HAP-1 (cell line): ENCODE results near the gene RYK.

Experiments
- DNase-seq, 2 experiments: peaks; one replicate each; pipeline ENCODE4 v3.0.0-alpha.2; 2016 to 2020; ENCODE audit warnings: low spot score in 2 of 2
- H3K27me3 ChIP-seq: fragments of 250-450 bp; sonication (Bioruptor Pico); 2 replicates; pipeline ENCODE4 v1.5.1; 2020; ENCODE audit warnings: low read depth, mild to moderate bottlenecking, moderate library complexity
- H3K36me3 ChIP-seq: fragments of 250-450 bp; sonication (Bioruptor Pico); replicated peaks from 2 replicates; pipeline ENCODE4 v1.5.1; 2020; ENCODE audit warnings: mild to moderate bottlenecking
- H3K4me1 ChIP-seq: fragments of 250-450 bp; sonication (Bioruptor Pico); 2 replicates; pipeline ENCODE4 v1.5.1; 2020; ENCODE audit warnings: mild to moderate bottlenecking
- H3K4me3 ChIP-seq: fragments of 250-450 bp; sonication (Bioruptor Pico); 2 replicates; pipeline ENCODE4 v1.5.1; 2020; ENCODE audit warnings: mild to moderate bottlenecking, moderate library complexity
- H3K9me3 ChIP-seq: fragments of 250-450 bp; sonication (Bioruptor Pico); 2 replicates; pipeline ENCODE4 v1.5.1; 2020; ENCODE audit warnings: mild to moderate bottlenecking, moderate library complexity
- in situ Hi-C: fragments of 300-500 bp; cut with MboI; formaldehyde crosslinking; loops from 3 replicates; pipeline ENCODE4 v1.14.3; 2020; ENCODE audit warnings: low sequenced_read_pairs, inconsistent platforms, mixed read lengths

Gene RYK

DNA sequence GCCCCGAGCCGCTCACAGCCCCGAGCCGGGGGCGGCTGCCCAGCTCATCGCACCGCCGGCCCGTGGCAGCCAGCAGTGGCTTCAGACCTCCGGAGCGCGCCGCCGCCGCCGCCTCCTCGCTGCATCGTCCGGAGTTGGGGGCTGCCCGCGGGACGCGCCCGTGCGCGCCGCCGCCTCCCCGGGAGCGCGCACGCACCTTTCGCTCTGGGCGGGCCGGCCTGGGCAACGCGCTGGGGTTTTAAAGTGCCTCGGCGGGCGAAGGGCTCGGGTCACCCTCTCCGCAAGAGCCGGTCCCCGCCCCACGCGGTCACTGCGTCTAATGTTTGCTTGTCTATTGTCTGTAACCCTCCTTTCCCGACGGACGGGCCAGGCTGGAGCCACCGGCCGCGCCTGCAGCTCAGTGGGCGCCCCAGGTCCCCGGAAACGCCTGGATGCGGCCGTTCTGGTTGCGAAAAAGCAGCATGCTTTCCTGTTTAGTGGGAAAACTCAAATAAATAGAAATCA, at the start of gene RYK:
Gene RYK, minus strand, starts transcription at position 143 of the 504 bp plus-strand sequence. CDS start 205 bp downstream, outside the sequence.
- no peaks in the 10 kb centered on the region; the same call in 1 of the 2 replicates for H3K36me3 ChIP-seq
- no peaks in the 10 kb centered on the region for H3K9me3 ChIP-seq
- peak within 1 kb of the TSS; percentile 54 for H3K4me3 ChIP-seq
- in situ Hi-C loops = no loop called here
- H3K27me3 ChIP-seq = no peaks in the 10 kb centered on the region
- DNase-seq = peak; percentile 83 to 93
- H3K4me1 ChIP-seq = peaks cover 3% of the 10 kb centered on the region; the same call in 1 of the 2 replicates

GRCh38 chr3:134299888-134300206, 49.2 kb upstream of the RYK start:
- no peaks in the 10 kb centered on the region for H3K4me1 ChIP-seq
- H3K27me3 ChIP-seq = no peaks in the 10 kb centered on the region
- DNase-seq = no peak
- no peaks in the 10 kb centered on the region for H3K9me3 ChIP-seq
- in situ Hi-C loops = no loop called here
- H3K4me3 ChIP-seq = no peak overlapping the region
- H3K36me3 ChIP-seq = no peaks in the 10 kb centered on the region

DNA sequence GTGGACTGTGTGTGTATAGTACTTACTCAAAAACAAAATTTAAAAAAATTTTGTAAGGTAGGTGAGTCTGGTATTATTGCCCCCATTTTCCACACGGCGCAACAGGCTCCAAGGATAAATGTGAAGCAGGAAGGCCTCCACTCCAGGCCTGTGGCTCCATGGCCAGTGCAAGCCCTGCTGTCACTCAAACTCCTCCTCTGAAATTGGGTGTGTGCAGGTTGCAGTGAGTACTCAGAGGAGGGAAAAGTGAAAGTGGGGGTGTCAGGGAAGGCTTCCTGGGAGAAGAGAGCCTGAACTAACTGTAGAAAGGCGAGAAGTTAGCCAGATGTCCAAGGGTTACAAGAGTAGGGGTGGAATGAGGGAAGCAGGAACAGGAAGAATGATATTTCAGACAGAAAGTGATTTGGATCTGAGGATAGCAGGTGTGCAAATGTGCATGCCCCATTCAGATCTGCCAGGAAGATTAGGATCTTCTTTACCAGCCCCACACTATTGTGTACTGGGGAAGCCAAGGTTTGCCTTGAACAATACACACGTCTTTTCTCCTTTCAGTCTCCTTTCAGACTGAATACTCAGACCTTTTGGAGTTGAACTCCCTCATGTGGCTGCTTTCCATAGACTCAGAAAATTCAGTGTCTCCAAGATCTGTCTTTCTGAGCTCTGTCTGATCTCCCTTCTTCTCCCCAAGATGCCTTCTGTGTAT, 48.7 kb upstream of the RYK start:
- no peaks in the 10 kb centered on the region for H3K4me1 ChIP-seq
- H3K27me3 ChIP-seq = no peaks in the 10 kb centered on the region
- no peaks in the 10 kb centered on the region for H3K9me3 ChIP-seq
- DNase-seq = peak in 1 of 2 experiments; percentile 38
- in situ Hi-C loops = no loop called here
- no peaks in the 10 kb centered on the region for H3K36me3 ChIP-seq
- no peak overlapping the region for H3K4me3 ChIP-seq

- H3K36me3 ChIP-seq = no peaks in the 10 kb centered on the region
- no peak for DNase-seq
- H3K4me1 ChIP-seq = no peaks in the 10 kb centered on the region
- no peak overlapping the region for H3K4me3 ChIP-seq
- H3K27me3 ChIP-seq = no peaks in the 10 kb centered on the region
- in situ Hi-C loops = no loop called here
- no peaks in the 10 kb centered on the region for H3K9me3 ChIP-seq
These were observed 47.6 kb upstream of the RYK start for GRCh38 chr3:134298249-134298648.

- Histone ChIP-seq H3K4me3 (no peak overlapping the region), H3K9me3 (no peaks in the 10 kb centered on the region), H3K27me3 (no peaks in the 10 kb centered on the region), H3K4me1 (no peaks in the 10 kb centered on the region), H3K36me3 (no peaks in the 10 kb centered on the region)
- in situ Hi-C loops = no loop called here
- no peak for DNase-seq
These were observed 46.0 kb upstream of the RYK start for GRCh38 chr3:134296616-134297015.

DNA sequence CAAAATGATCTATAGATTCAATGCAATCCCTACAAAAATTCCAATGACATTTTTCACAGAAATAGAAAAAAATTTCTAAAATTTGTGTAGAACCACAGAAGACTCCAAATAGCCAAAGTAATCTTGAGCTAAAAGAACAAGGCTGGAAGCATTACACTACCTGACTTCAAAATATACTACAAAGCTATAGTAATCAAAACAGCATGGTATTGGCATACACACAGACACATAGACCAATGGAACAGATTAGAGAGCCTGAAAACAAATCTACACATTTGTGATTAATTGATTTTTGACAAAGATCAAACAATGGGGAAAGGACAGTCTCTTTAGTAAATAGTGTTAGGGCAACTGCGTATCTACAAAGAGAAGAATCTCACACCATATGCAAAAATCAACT, 45.3 kb upstream of the RYK start:
- no peak for DNase-seq
- no peak overlapping the region for H3K4me3 ChIP-seq
- no peaks in the 10 kb centered on the region for H3K9me3 ChIP-seq
- no peaks in the 10 kb centered on the region for H3K4me1 ChIP-seq
- in situ Hi-C loops = no loop called here
- H3K27me3 ChIP-seq = no peaks in the 10 kb centered on the region
- H3K36me3 ChIP-seq = no peaks in the 10 kb centered on the region

DNA sequence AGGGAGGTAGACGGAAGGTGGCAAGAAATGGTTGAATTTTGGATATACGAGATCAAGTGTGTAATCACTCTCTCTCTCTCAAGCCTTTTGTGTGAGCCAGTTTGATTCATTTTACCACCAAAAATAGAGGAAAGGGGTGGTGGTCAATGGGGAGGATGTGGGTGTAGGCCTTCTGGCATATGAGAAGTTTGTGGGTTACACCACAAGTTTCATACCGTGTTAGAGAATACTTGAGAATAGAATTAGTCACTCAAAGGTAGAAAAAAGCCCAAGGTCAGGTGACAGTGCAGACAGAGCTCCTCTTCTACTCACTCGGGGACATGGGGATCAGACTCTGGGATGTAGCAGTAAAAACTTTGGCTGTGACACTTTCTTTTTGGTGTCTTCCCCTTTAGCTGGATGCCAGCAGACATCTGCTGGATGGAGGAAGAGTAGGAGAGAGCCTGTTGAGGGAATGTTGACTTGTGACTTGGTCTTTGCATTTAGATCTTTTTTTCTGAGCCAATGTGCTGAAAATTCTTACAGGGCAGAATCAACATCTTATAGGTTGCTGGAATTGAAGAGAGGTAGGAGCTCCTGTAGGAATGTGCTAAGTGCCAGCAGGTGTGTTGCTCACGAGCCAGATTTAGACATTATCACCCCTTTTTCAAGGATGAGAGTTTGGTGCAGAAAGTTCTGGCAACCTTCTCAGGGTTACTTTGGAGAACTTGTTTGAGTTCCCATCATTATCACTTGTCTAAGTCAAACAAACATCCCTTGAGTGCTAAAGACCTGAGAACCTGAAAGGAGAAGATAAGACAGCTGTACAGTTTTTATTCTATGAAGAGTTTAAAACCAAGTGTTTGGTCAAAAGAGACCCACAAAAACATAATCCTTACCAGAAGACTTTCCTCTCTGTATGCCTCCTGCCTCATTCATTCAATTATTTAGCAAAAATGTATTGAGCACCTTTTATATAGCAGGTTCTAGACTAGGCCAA, 43.9 kb upstream of the RYK start:
- Histone ChIP-seq H3K4me3 (no peak overlapping the region), H3K9me3 (no peaks in the 10 kb centered on the region), H3K27me3 (no peaks in the 10 kb centered on the region), H3K36me3 (no peaks in the 10 kb centered on the region), H3K4me1 (no peaks in the 10 kb centered on the region)
- in situ Hi-C loops = no loop called here
- no peak for DNase-seq

DNA sequence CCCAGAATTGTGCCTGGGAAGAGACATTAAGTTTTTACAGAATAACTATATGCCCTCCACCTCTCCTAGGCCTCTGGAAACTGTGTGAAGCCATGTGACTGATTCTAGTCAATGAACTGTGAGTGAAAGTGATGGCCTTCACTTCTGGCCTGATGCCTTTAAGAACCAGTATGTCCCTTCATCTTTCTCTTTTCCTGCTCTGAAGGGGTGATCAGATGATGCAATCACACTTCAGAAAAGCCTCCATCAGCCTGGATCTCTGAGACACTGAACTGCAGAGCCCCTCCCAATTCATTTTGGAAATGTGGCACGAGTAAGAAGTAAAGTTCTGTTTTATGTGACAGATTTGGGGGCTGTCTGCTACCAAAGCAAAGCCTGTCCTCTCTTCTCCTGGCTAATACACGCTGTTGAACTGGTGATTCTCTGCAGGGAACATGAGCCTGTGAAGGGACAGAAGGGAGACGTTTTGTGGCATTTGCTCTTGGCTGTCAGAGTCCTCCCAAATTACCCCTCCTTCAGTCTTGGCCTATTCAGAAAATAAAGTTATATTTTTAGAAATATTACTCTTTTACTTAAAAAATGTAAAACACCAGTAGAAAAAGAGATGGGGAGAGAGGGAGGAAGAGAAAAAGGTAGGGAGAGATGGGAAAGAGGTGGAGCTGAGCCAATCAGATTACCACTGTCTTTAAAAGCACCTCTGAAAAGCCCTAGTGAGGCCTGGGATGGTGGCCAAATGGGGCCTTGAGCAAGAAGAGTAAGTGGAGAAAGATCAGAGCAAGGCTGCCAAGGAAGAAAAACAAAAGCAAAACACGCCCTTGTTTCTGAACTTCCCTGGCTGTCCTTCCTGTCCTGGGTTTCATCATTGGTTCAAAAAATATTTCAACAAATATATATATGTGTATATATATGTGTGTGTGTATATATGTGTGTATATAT, 40.9 kb upstream of the RYK start:
- Histone ChIP-seq H3K27me3 (no peaks in the 10 kb centered on the region), H3K9me3 (no peaks in the 10 kb centered on the region), H3K4me3 (no peak overlapping the region), H3K4me1 (no peaks in the 10 kb centered on the region), H3K36me3 (no peaks in the 10 kb centered on the region)
- in situ Hi-C loops = no loop called here
- DNase-seq = no peak

GRCh38 chr3:134287512-134287911, 36.9 kb upstream of the RYK start:
- in situ Hi-C loops = no loop called here
- H3K4me3 ChIP-seq = no peak overlapping the region
- H3K27me3 ChIP-seq = no peaks in the 10 kb centered on the region

GRCh38 chr3:134284438-134284837, 33.8 kb upstream of the RYK start:
- in situ Hi-C loops = no loop called here

More at GRCh38 chr3:134287512-134287911, 36.9 kb upstream of the RYK start:
- H3K36me3 ChIP-seq = no peaks in the 10 kb centered on the region
- no peaks in the 10 kb centered on the region for H3K9me3 ChIP-seq
- H3K4me1 ChIP-seq = no peaks in the 10 kb centered on the region
- no peak for DNase-seq

DNA sequence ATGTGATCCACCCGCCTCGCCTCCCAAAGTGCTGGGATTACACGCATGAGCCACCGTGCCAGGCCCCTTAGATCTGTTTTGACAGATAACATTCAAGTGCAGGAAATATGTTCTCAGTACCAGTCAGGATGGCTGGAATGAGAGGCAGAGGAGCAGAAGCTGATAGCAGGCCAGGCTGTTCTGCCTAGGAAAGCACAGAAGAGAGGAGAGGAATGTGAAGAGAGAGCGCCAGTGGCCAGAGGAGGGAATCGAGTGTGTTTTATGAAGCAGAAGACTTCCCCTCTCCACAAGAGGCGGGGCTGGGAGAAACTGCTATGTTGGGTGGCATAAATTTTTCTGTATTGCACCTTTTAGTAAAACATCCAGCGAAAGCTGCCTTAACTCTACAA, 32.0 kb upstream of the RYK start:
- DNase-seq = no peak
- no peaks in the 10 kb centered on the region for H3K36me3 ChIP-seq
- no peaks in the 10 kb centered on the region for H3K4me1 ChIP-seq
- H3K4me3 ChIP-seq = no peak overlapping the region
- no peaks in the 10 kb centered on the region for H3K9me3 ChIP-seq
- in situ Hi-C loops = no loop called here
- H3K27me3 ChIP-seq = no peaks in the 10 kb centered on the region

More at GRCh38 chr3:134284438-134284837, 33.8 kb upstream of the RYK start:
- no peaks in the 10 kb centered on the region for H3K27me3 ChIP-seq
- no peak overlapping the region for H3K4me3 ChIP-seq
- no peaks in the 10 kb centered on the region for H3K9me3 ChIP-seq
- DNase-seq = no peak
- H3K4me1 ChIP-seq = no peaks in the 10 kb centered on the region
- no peaks in the 10 kb centered on the region for H3K36me3 ChIP-seq

GRCh38 chr3:134281912-134282658, 31.4 kb upstream of the RYK start:
- no peaks in the 10 kb centered on the region for H3K9me3 ChIP-seq
- in situ Hi-C loops = no loop called here
- H3K27me3 ChIP-seq = no peaks in the 10 kb centered on the region
- DNase-seq = no peak
- no peaks in the 10 kb centered on the region for H3K4me1 ChIP-seq
- H3K36me3 ChIP-seq = no peaks in the 10 kb centered on the region
- no peak overlapping the region for H3K4me3 ChIP-seq

GRCh38 chr3:134279466-134279865, 28.8 kb upstream of the RYK start:
- H3K9me3 ChIP-seq = no peaks in the 10 kb centered on the region
- no peaks in the 10 kb centered on the region for H3K4me1 ChIP-seq
- H3K36me3 ChIP-seq = no peaks in the 10 kb centered on the region
- no peak for DNase-seq
- in situ Hi-C loops = no loop called here
- no peak overlapping the region for H3K4me3 ChIP-seq
- no peaks in the 10 kb centered on the region for H3K27me3 ChIP-seq
